ENCODE measurements around the gene RASGRP1.

GRCh38 chr15:38481761-38482160 lies 82.9 kb downstream of the RASGRP1 start:
- TF ChIP-seq CTCF (conservative IDR thresholded peaks at IDR 0.05 in 1 of 2, IDR thresholded peaks at IDR 0.05 in 1 of 2; ENCODE audit: low read depth in 1 of 2, low read length in 2 of 2) (no peak), EZH2 (IDR thresholded peaks at IDR 0.05; ENCODE audit: low read length, missing control alignments) (no peak)

Data from fibroblast of lung (primary cell).